Amniotic epithelial cell (primary cell): ENCODE data around the gene FBXO17.
"Not testable (repeated sequence)": the region's sequence is repeated elsewhere in the genome, so short reads cannot be mapped to it uniquely, and the experiment has no call there.

ENCODE experiments used
- DNase-seq: peaks from one replicate; pipeline ENCODE4 v3.0.0-alpha.2; 2010; ENCODE audit warnings: low read depth

The FBXO17 gene

GRCh38 chr19:38975214-38975860 lies at the start of gene FBXO17:
Gene FBXO17 (minus strand): TSS chr19:38975742. CDS start chr19:38950319, 25,423 bp downstream.
- no peak for DNase-seq

- no peak for DNase-seq
These were observed 49.5 kb upstream of the FBXO17 start for GRCh38 chr19:39024875-39025641.

GRCh38 chr19:39021063-39021462 lies 45.5 kb upstream of the FBXO17 start:
- no peak for DNase-seq

- no peak for DNase-seq
These were observed 42.1 kb upstream of the FBXO17 start for GRCh38 chr19:39017646-39018045.

- DNase-seq: no peak
These were observed 41.5 kb upstream of the FBXO17 start for GRCh38 chr19:39017026-39017425.

- DNase-seq: no peak
These were observed 38.5 kb upstream of the FBXO17 start for GRCh38 chr19:39014037-39014436.

- no peak for DNase-seq
These were observed 33.5 kb upstream of the FBXO17 start for GRCh38 chr19:39009001-39009400.

GRCh38 chr19:39008137-39008536 lies 32.6 kb upstream of the FBXO17 start:
- DNase-seq: no peak

GRCh38 chr19:39007096-39007495 lies 31.6 kb upstream of the FBXO17 start:
- no peak for DNase-seq

- no peak for DNase-seq
These were observed 28.9 kb upstream of the FBXO17 start for GRCh38 chr19:39004403-39004802.

- no peak for DNase-seq
These were observed 28.3 kb upstream of the FBXO17 start for GRCh38 chr19:39003796-39004195.

- no peak for DNase-seq
These were observed 27.6 kb upstream of the FBXO17 start for GRCh38 chr19:39003188-39003587.

- DNase-seq: no peak
These were observed 25.5 kb upstream of the FBXO17 start for GRCh38 chr19:39001041-39001440.

GRCh38 chr19:38997576-38997975 lies 22.0 kb upstream of the FBXO17 start:
- DNase-seq: not testable (repeated sequence)

GRCh38 chr19:38993271-38993670 lies 17.7 kb upstream of the FBXO17 start:
- peak; percentile 80 for DNase-seq

- no peak for DNase-seq
These were observed 15.6 kb upstream of the FBXO17 start for GRCh38 chr19:38990949-38991697.

GRCh38 chr19:38989614-38990013 lies 14.1 kb upstream of the FBXO17 start:
- not testable (repeated sequence) for DNase-seq

- DNase-seq: no peak
These were observed 13.6 kb upstream of the FBXO17 start for GRCh38 chr19:38989066-38989605.

GRCh38 chr19:38988627-38989026 lies 13.1 kb upstream of the FBXO17 start:
- DNase-seq: not testable (repeated sequence)

GRCh38 chr19:38987745-38988144 lies 12.2 kb upstream of the FBXO17 start:
- not testable (repeated sequence) for DNase-seq

- DNase-seq: no peak
These were observed 9.7 kb upstream of the FBXO17 start for GRCh38 chr19:38985262-38985661.

GRCh38 chr19:38980583-38981374 lies 5.2 kb upstream of the FBXO17 start:
- DNase-seq: no peak
